DOHH2 (cell line): ENCODE results near the gene ZNF302.

ENCODE experiments used
- EZH2phosphoT487 ChIP-seq: fragments of 200-600 bp; sonication (generic); IDR thresholded peaks from 2 replicates; pipeline ENCODE4 v1.6.1; 2017; ENCODE audit warnings: borderline replicate concordance, mild to moderate bottlenecking, antibody characterized with exemption, low read length, moderate library complexity, mixed read lengths
- TF ChIP-seq, protein P1 (sequence below): fragments of 200-600 bp; sonication (generic); IDR thresholded peaks from one replicate; pipeline ENCODE4 v1.5.1; 2014; ENCODE audit warnings: antibody characterized with exemption, mild to moderate bottlenecking, low read depth, low read length; ENCODE audit not compliant: poor library complexity, severe bottlenecking

DNA sequence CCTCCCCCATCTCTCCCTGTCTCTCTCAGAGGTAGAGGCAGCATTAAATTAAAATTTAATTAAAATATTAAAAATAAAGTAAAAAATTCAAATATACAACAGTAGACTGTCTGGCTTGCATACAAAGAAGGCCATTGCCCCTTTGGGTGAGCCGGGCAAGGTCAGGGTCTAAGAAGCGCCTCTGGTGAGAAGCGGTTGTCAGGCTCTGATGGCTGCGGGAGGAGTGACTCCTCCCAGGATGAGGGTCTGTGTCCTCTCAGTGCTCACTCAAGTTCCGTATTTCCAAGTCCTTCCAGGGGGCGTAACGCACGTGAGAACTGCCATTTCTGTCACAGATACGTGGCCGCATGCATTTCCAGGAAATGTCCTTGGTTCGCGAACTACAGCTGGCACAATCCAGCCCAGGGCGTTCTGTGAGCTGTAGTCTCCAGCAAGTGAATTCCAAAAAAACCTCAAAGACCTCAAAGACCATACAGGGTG lies 55.8 kb downstream of the ZNF302 start:
- TF ChIP-seq, protein P1, sequence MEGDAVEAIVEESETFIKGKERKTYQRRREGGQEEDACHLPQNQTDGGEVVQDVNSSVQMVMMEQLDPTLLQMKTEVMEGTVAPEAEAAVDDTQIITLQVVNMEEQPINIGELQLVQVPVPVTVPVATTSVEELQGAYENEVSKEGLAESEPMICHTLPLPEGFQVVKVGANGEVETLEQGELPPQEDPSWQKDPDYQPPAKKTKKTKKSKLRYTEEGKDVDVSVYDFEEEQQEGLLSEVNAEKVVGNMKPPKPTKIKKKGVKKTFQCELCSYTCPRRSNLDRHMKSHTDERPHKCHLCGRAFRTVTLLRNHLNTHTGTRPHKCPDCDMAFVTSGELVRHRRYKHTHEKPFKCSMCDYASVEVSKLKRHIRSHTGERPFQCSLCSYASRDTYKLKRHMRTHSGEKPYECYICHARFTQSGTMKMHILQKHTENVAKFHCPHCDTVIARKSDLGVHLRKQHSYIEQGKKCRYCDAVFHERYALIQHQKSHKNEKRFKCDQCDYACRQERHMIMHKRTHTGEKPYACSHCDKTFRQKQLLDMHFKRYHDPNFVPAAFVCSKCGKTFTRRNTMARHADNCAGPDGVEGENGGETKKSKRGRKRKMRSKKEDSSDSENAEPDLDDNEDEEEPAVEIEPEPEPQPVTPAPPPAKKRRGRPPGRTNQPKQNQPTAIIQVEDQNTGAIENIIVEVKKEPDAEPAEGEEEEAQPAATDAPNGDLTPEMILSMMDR: no peak
- no peak for TF ChIP-seq EZH2phosphoT487
